HEK293 (cell line): Measurements from ENCODE around the gene C9orf43.

Source experiments
- CTCF ChIP-seq: fragments of 450-650 bp; formaldehyde crosslinking; IDR thresholded peaks from 2 replicates; pipeline ENCODE4 v1.5.1; 2016; ENCODE audit warnings: missing biosample characterization, missing genetic modification characterization
- GLI2 ChIP-seq: fragments of 450-650 bp; formaldehyde crosslinking; IDR thresholded peaks from 2 replicates; pipeline ENCODE4; 2017; ENCODE audit warnings: missing biosample characterization, missing genetic modification characterization, low read depth, borderline replicate concordance
- HOXA7 ChIP-seq: sonication (generic); formaldehyde crosslinking; IDR thresholded peaks from 2 replicates; pipeline ENCODE4 v1.8.1; 2022; ENCODE audit warnings: missing genetic modification reagents, borderline replicate concordance
- ZBTB10 ChIP-seq: fragments of 450-650 bp; formaldehyde crosslinking; IDR thresholded peaks from 2 replicates; pipeline ENCODE4 v1.5.1; 2016; ENCODE audit warnings: missing biosample characterization, missing genetic modification characterization
- ZFP37 ChIP-seq: fragments of 450-650 bp; formaldehyde crosslinking; IDR thresholded peaks from 2 replicates; pipeline ENCODE4 v1.5.1; 2016; ENCODE audit warnings: missing biosample characterization, missing genetic modification characterization
- ZIC2 ChIP-seq: fragments of 450-650 bp; formaldehyde crosslinking; IDR thresholded peaks from 2 replicates; pipeline ENCODE4 v1.5.1; 2016; ENCODE audit warnings: missing biosample characterization, missing genetic modification characterization
- ZNF112 ChIP-seq: fragments of 450-650 bp; formaldehyde crosslinking; IDR thresholded peaks from 2 replicates; pipeline ENCODE4 v1.5.0; 2017; ENCODE audit warnings: missing biosample characterization, missing genetic modification characterization
- TF ChIP-seq, protein P1 (sequence below): fragments of 450-650 bp; formaldehyde crosslinking; IDR thresholded peaks from 2 replicates; pipeline ENCODE4 v1.5.1; 2016; ENCODE audit warnings: missing biosample characterization, missing genetic modification characterization
- TF ChIP-seq, protein P2 (sequence below): fragments of 450-650 bp; formaldehyde crosslinking; IDR thresholded peaks from 2 replicates; pipeline ENCODE4 v1.5.1; 2016; ENCODE audit warnings: missing biosample characterization, missing genetic modification characterization

GRCh38 chr9:113395000-113395861 lies 15.3 kb upstream of the C9orf43 start:
- no peak for TF ChIP-seq CTCF (tag by site-specific recombination)
- TF ChIP-seq, protein P1, sequence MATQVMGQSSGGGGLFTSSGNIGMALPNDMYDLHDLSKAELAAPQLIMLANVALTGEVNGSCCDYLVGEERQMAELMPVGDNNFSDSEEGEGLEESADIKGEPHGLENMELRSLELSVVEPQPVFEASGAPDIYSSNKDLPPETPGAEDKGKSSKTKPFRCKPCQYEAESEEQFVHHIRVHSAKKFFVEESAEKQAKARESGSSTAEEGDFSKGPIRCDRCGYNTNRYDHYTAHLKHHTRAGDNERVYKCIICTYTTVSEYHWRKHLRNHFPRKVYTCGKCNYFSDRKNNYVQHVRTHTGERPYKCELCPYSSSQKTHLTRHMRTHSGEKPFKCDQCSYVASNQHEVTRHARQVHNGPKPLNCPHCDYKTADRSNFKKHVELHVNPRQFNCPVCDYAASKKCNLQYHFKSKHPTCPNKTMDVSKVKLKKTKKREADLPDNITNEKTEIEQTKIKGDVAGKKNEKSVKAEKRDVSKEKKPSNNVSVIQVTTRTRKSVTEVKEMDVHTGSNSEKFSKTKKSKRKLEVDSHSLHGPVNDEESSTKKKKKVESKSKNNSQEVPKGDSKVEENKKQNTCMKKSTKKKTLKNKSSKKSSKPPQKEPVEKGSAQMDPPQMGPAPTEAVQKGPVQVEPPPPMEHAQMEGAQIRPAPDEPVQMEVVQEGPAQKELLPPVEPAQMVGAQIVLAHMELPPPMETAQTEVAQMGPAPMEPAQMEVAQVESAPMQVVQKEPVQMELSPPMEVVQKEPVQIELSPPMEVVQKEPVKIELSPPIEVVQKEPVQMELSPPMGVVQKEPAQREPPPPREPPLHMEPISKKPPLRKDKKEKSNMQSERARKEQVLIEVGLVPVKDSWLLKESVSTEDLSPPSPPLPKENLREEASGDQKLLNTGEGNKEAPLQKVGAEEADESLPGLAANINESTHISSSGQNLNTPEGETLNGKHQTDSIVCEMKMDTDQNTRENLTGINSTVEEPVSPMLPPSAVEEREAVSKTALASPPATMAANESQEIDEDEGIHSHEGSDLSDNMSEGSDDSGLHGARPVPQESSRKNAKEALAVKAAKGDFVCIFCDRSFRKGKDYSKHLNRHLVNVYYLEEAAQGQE (tag by site-specific recombination), result no peak
- TF ChIP-seq ZBTB10 (tag by site-specific recombination), result no peak
- no peak for TF ChIP-seq HOXA7 (CRISPR knock-in tag)
- no peak for TF ChIP-seq ZNF112 (tag by site-specific recombination)
- TF ChIP-seq, protein P2, sequence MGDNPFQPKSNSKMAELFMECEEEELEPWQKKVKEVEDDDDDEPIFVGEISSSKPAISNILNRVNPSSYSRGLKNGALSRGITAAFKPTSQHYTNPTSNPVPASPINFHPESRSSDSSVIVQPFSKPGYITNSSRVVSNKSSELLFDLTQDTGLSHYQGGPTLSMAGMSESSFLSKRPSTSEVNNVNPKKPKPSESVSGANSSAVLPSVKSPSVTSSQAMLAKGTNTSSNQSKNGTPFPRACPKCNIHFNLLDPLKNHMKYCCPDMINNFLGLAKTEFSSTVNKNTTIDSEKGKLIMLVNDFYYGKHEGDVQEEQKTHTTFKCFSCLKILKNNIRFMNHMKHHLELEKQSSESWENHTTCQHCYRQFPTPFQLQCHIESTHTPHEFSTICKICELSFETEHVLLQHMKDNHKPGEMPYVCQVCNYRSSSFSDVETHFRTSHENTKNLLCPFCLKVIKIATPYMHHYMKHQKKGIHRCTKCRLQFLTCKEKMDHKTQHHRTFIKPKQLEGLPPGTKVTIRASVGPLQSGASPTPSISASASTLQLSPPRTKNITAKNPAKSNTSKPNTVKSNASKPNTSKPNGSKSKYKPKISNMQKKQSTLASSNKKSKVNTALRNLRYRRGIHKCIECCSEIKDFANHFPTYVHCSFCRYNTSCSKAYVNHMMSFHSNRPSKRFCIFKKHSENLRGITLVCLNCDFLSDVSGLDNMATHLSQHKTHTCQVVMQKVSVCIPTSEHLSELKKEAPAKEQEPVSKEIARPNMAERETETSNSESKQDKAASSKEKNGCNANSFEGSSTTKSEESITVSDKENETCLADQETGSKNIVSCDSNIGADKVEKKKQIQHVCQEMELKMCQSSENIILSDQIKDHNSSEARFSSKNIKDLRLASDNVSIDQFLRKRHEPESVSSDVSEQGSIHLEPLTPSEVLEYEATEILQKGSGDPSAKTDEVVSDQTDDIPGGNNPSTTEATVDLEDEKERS (tag by site-specific recombination), result no peak
- no peak for TF ChIP-seq ZFP37
- no peak for TF ChIP-seq ZIC2
- TF ChIP-seq GLI2 (tag by site-specific recombination), result no peak
